H1 (cell line): ENCODE data around the gene NEK2. TPM values are rescaled to one million over a fixed set of nuclear protein-coding genes. Genes with fewer than 3 reads are reported as not detected.

Experiments
- JUN ChIP-seq: IDR thresholded peaks from 2 replicates; pipeline ENCODE4 v1.6.1; 2011; ENCODE audit warnings: low read depth, mild to moderate bottlenecking, improper control_type of control experiment, low read length
- POLR2A ChIP-seq, 2 experiments: IDR thresholded peaks; 1 replicate in 1 of 2; 2 replicates in 1 of 2; pipeline ENCODE4 v1.6.1; 2011; ENCODE audit warnings: low read depth in 2 of 2, low read length in 2 of 2, mild to moderate bottlenecking in 2 of 2; ENCODE audit errors: control extremely low read depth in 1 of 2
- POU5F1 ChIP-seq: IDR thresholded peaks from 2 replicates; pipeline ENCODE4 v1.6.1; 2011; ENCODE audit warnings: low read depth, mild to moderate bottlenecking, low read length, moderate library complexity
- SIN3A ChIP-seq, 2 experiments: IDR thresholded peaks in 1 of 2; conservative IDR thresholded peaks in 1 of 2; 2 replicates each; pipeline ENCODE4 v1.6.1; 2011 to 2012; ENCODE audit warnings: low read length in 2 of 2, improper control_type of control experiment in 1 of 2, low read depth in 1 of 2, mild to moderate bottlenecking in 1 of 2
- polyA plus RNA-seq, 7 experiments: library from polyadenylated mRNA; depleted of rRNA in 3 of 7; stranded (reverse) in 5 of 7; unstranded in 2 of 7; fragments of >200 nt in 5 of 7; fragments of 200-250 nt in 2 of 7; gene quantifications; 1 replicate in 5 of 7; 2 replicates in 1 of 7; 4 replicates in 1 of 7; pipeline versions ENCODE4 v1.2.1 to v1.2.3, GENCODE V29; 2011 to 2013; ENCODE audit warnings: missing spikeins in 2 of 7, mixed read lengths in 2 of 7
- total RNA-seq: library from RNA; stranded (reverse); fragmentation: NEBNext Ultra II Directional; extraction: Animal tissue kit (Norgen Biotek cat#: 25700); gene quantifications from 2 replicates; pipeline ENCODE4 v1.2.1, GENCODE V29; 2021
- TF ChIP-seq, protein P1 (sequence below): fragments of 300-600 bp; sonication (generic); IDR thresholded peaks from 2 replicates; pipeline ENCODE4 v1.7.1; 2012; ENCODE audit warnings: low read length, moderate library complexity, mild to moderate bottlenecking, inconsistent platforms; ENCODE audit not compliant: insufficient replicate concordance
- TF ChIP-seq, protein P2 (sequence below): IDR thresholded peaks from 2 replicates; pipeline ENCODE4 v1.6.1; 2011; ENCODE audit warnings: low read length, improper control_type of control experiment

Gene NEK2
- total and polyA plus RNA-seq, 2 of the 8 experiments (the other 6 are each of a cell fraction or from before 2014, with no cell fraction given): 8.4 to 22.9 TPM

DNA sequence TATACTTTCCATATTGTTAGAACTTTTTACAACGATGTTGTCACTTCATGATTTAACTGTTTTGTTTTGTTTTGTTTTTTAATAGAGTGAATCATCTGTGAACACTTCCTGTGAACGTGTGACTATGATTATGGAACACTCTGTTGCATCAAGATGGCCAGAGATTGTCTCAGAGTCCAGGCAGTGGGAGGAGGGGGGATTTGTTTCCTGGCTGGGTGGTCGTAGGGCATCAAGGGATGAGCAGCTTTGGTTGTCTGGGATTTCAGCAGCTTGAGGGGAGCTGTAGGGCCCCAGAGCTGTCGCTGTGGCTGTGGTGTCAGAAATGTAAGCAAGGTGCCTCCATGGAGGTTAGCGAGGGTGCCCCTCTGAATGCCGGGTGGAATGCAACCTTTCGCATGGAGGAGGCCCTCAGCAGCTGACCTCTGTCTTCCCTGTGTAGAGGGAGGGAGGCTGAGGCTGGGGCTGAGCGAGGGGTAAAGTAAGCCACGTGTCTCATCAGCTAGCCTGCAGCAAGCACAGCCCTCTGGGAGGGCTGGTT lies 21.4 kb downstream of the NEK2 start (continued):
- TF ChIP-seq, protein P1, sequence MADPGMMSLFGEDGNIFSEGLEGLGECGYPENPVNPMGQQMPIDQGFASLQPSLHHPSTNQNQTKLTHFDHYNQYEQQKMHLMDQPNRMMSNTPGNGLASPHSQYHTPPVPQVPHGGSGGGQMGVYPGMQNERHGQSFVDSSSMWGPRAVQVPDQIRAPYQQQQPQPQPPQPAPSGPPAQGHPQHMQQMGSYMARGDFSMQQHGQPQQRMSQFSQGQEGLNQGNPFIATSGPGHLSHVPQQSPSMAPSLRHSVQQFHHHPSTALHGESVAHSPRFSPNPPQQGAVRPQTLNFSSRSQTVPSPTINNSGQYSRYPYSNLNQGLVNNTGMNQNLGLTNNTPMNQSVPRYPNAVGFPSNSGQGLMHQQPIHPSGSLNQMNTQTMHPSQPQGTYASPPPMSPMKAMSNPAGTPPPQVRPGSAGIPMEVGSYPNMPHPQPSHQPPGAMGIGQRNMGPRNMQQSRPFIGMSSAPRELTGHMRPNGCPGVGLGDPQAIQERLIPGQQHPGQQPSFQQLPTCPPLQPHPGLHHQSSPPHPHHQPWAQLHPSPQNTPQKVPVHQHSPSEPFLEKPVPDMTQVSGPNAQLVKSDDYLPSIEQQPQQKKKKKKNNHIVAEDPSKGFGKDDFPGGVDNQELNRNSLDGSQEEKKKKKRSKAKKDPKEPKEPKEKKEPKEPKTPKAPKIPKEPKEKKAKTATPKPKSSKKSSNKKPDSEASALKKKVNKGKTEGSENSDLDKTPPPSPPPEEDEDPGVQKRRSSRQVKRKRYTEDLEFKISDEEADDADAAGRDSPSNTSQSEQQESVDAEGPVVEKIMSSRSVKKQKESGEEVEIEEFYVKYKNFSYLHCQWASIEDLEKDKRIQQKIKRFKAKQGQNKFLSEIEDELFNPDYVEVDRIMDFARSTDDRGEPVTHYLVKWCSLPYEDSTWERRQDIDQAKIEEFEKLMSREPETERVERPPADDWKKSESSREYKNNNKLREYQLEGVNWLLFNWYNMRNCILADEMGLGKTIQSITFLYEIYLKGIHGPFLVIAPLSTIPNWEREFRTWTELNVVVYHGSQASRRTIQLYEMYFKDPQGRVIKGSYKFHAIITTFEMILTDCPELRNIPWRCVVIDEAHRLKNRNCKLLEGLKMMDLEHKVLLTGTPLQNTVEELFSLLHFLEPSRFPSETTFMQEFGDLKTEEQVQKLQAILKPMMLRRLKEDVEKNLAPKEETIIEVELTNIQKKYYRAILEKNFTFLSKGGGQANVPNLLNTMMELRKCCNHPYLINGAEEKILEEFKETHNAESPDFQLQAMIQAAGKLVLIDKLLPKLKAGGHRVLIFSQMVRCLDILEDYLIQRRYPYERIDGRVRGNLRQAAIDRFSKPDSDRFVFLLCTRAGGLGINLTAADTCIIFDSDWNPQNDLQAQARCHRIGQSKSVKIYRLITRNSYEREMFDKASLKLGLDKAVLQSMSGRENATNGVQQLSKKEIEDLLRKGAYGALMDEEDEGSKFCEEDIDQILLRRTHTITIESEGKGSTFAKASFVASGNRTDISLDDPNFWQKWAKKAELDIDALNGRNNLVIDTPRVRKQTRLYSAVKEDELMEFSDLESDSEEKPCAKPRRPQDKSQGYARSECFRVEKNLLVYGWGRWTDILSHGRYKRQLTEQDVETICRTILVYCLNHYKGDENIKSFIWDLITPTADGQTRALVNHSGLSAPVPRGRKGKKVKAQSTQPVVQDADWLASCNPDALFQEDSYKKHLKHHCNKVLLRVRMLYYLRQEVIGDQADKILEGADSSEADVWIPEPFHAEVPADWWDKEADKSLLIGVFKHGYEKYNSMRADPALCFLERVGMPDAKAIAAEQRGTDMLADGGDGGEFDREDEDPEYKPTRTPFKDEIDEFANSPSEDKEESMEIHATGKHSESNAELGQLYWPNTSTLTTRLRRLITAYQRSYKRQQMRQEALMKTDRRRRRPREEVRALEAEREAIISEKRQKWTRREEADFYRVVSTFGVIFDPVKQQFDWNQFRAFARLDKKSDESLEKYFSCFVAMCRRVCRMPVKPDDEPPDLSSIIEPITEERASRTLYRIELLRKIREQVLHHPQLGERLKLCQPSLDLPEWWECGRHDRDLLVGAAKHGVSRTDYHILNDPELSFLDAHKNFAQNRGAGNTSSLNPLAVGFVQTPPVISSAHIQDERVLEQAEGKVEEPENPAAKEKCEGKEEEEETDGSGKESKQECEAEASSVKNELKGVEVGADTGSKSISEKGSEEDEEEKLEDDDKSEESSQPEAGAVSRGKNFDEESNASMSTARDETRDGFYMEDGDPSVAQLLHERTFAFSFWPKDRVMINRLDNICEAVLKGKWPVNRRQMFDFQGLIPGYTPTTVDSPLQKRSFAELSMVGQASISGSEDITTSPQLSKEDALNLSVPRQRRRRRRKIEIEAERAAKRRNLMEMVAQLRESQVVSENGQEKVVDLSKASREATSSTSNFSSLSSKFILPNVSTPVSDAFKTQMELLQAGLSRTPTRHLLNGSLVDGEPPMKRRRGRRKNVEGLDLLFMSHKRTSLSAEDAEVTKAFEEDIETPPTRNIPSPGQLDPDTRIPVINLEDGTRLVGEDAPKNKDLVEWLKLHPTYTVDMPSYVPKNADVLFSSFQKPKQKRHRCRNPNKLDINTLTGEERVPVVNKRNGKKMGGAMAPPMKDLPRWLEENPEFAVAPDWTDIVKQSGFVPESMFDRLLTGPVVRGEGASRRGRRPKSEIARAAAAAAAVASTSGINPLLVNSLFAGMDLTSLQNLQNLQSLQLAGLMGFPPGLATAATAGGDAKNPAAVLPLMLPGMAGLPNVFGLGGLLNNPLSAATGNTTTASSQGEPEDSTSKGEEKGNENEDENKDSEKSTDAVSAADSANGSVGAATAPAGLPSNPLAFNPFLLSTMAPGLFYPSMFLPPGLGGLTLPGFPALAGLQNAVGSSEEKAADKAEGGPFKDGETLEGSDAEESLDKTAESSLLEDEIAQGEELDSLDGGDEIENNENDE: no peak
- TF ChIP-seq POU5F1 (no peak), JUN (no peak), POLR2A (IDR thresholded peaks at IDR 0.05; ENCODE audit: control extremely low read depth in 1 of 2, low read depth in 2 of 2, low read length in 2 of 2) (no peak), SIN3A (conservative IDR thresholded peaks at IDR 0.05 in 1 of 2, IDR thresholded peaks at IDR 0.05 in 1 of 2; ENCODE audit: low read depth in 1 of 2, low read length in 2 of 2) (no peak)
- TF ChIP-seq, protein P2, sequence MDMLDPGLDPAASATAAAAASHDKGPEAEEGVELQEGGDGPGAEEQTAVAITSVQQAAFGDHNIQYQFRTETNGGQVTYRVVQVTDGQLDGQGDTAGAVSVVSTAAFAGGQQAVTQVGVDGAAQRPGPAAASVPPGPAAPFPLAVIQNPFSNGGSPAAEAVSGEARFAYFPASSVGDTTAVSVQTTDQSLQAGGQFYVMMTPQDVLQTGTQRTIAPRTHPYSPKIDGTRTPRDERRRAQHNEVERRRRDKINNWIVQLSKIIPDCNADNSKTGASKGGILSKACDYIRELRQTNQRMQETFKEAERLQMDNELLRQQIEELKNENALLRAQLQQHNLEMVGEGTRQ: no peak
